SK-N-SH treated with all-trans-retinoic acid at 6 μM for 48 hours (cell line): ENCODE results near the gene DCTN3.

Experiments
- ATAC-seq: fragments of 200-7000 bp; cut with Tn5 transposase; 3 replicates; pipeline ENCODE4 v1.9.1; 2020; ENCODE audit warnings: mild to moderate bottlenecking, moderate library complexity
- ARNTL ChIP-seq: fragments of 450-650 bp; formaldehyde crosslinking; IDR thresholded peaks from 2 replicates; pipeline ENCODE4 v1.5.0; 2020; ENCODE audit warnings: low read depth, mild to moderate bottlenecking, moderate library complexity, borderline replicate concordance
- BACH2 ChIP-seq: fragments of 250-450 bp; sonication (Bioruptor Pico); IDR thresholded peaks from 2 replicates; pipeline ENCODE4 v1.9.0; 2021; ENCODE audit warnings: mild to moderate bottlenecking, borderline replicate concordance
- CSDC2 ChIP-seq: fragments of 250-450 bp; sonication (Bioruptor Pico); IDR thresholded peaks from 2 replicates; pipeline ENCODE4 v1.5.0; 2020; ENCODE audit warnings: mild to moderate bottlenecking, moderate library complexity
- ESRRG ChIP-seq: fragments of 250-450 bp; sonication (Bioruptor Pico); IDR thresholded peaks from 2 replicates; pipeline ENCODE4 v1.6.1; 2021; ENCODE audit warnings: mild to moderate bottlenecking
- GLIS3 ChIP-seq: fragments of 250-450 bp; sonication (Bioruptor Pico); IDR thresholded peaks from 2 replicates; pipeline ENCODE4 v1.5.0; 2020; ENCODE audit warnings: mild to moderate bottlenecking, moderate library complexity
- ISL1 ChIP-seq: fragments of 250-450 bp; sonication (Bioruptor Pico); IDR thresholded peaks from 2 replicates; pipeline ENCODE4 v2.1.2; 2022; ENCODE audit warnings: mild to moderate bottlenecking, moderate library complexity
- OSR1 ChIP-seq: fragments of 250-450 bp; sonication (Bioruptor Pico); IDR thresholded peaks from 2 replicates; pipeline ENCODE4 v1.8.0; 2022; ENCODE audit warnings: moderate library complexity, mild to moderate bottlenecking, inconsistent platforms
- RARB ChIP-seq: fragments of 250-450 bp; sonication (Bioruptor Pico); IDR thresholded peaks from 2 replicates; pipeline ENCODE4 v1.8.0; 2021; ENCODE audit warnings: mild to moderate bottlenecking, moderate library complexity
- TCF4 ChIP-seq: fragments of 250-450 bp; sonication (Bioruptor Pico); IDR thresholded peaks from 2 replicates; pipeline ENCODE4 v1.8.0; 2021; ENCODE audit warnings: mild to moderate bottlenecking, moderate library complexity, borderline replicate concordance
- TOX ChIP-seq: fragments of 250-450 bp; sonication (Bioruptor Pico); IDR thresholded peaks from 2 replicates; pipeline ENCODE4 v1.8.0; 2021; ENCODE audit warnings: mild to moderate bottlenecking, moderate library complexity, borderline replicate concordance
- ZC3H10 ChIP-seq: fragments of 250-450 bp; sonication (Bioruptor Pico); IDR thresholded peaks from 2 replicates; pipeline ENCODE4 v1.5.1; 2021; ENCODE audit warnings: mild to moderate bottlenecking, moderate library complexity
- ZFP3 ChIP-seq: fragments of 250-450 bp; sonication (Bioruptor Pico); IDR thresholded peaks from 2 replicates; pipeline ENCODE4 v1.5.0; 2020; ENCODE audit warnings: mild to moderate bottlenecking, moderate library complexity
- ZFP30 ChIP-seq: fragments of 450-650 bp; formaldehyde crosslinking; IDR thresholded peaks from 2 replicates; pipeline ENCODE4 v1.5.0; 2022; ENCODE audit warnings: mild to moderate bottlenecking, moderate library complexity
- ZNF565 ChIP-seq: fragments of 450-650 bp; formaldehyde crosslinking; conservative IDR thresholded peaks from 2 replicates; pipeline ENCODE4 v1.5.0; 2020; ENCODE audit warnings: low read depth, mild to moderate bottlenecking, moderate library complexity
- ZNF70 ChIP-seq: fragments of 450-650 bp; formaldehyde crosslinking; IDR thresholded peaks from 2 replicates; pipeline ENCODE4 v1.5.0; 2020; ENCODE audit warnings: mild to moderate bottlenecking, moderate library complexity
- TF ChIP-seq, protein P1 (sequence below): fragments of 250-450 bp; sonication (Bioruptor Pico); IDR thresholded peaks from 2 replicates; pipeline ENCODE4 v1.8.0; 2020; ENCODE audit warnings: mild to moderate bottlenecking, moderate library complexity, borderline replicate concordance
- TF ChIP-seq, protein P2 (sequence below): fragments of 250-450 bp; sonication (Bioruptor Pico); IDR thresholded peaks from 2 replicates; pipeline ENCODE4 v1.8.0; 2021; ENCODE audit warnings: low read depth, mild to moderate bottlenecking, moderate library complexity, borderline replicate concordance
- TF ChIP-seq, protein P3 (sequence below): fragments of 250-450 bp; sonication (Bioruptor Pico); IDR thresholded peaks from 2 replicates; pipeline ENCODE4 v1.5.0; 2020; ENCODE audit warnings: mild to moderate bottlenecking, moderate library complexity

The DCTN3 gene

DNA sequence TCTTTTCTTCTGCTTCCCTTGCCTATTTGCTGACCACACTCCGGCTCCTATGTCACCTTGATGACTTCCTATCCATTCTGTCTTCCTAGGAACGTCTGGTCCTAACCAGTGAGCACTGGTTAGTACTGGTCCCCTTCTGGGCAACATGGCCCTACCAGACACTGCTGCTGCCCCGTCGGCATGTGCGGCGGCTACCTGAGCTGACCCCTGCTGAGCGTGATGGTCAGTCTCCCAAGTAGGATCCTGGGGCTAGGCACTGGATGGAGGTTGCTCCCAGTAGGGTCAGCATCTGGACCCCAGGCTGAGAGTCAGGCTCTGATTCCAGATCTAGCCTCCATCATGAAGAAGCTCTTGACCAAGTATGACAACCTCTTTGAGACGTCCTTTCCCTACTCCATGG lies 28.4 kb upstream of the DCTN3 start (continued):
- TF ChIP-seq ISL1 (CRISPR knock-in tag): no peak
- TF ChIP-seq TCF4 (CRISPR knock-in tag): no peak
- no peak for TF ChIP-seq ZNF70
- no peak for TF ChIP-seq ARNTL (CRISPR knock-in tag)

- TF ChIP-seq TCF4 (CRISPR knock-in tag) (no peak), ZFP3 (CRISPR knock-in tag) (no peak), ZFP30 (CRISPR knock-in tag) (no peak)
- TF ChIP-seq, protein P1, sequence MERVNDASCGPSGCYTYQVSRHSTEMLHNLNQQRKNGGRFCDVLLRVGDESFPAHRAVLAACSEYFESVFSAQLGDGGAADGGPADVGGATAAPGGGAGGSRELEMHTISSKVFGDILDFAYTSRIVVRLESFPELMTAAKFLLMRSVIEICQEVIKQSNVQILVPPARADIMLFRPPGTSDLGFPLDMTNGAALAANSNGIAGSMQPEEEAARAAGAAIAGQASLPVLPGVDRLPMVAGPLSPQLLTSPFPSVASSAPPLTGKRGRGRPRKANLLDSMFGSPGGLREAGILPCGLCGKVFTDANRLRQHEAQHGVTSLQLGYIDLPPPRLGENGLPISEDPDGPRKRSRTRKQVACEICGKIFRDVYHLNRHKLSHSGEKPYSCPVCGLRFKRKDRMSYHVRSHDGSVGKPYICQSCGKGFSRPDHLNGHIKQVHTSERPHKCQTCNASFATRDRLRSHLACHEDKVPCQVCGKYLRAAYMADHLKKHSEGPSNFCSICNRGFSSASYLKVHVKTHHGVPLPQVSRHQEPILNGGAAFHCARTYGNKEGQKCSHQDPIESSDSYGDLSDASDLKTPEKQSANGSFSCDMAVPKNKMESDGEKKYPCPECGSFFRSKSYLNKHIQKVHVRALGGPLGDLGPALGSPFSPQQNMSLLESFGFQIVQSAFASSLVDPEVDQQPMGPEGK (CRISPR knock-in tag): no peak
- TF ChIP-seq, protein P2, sequence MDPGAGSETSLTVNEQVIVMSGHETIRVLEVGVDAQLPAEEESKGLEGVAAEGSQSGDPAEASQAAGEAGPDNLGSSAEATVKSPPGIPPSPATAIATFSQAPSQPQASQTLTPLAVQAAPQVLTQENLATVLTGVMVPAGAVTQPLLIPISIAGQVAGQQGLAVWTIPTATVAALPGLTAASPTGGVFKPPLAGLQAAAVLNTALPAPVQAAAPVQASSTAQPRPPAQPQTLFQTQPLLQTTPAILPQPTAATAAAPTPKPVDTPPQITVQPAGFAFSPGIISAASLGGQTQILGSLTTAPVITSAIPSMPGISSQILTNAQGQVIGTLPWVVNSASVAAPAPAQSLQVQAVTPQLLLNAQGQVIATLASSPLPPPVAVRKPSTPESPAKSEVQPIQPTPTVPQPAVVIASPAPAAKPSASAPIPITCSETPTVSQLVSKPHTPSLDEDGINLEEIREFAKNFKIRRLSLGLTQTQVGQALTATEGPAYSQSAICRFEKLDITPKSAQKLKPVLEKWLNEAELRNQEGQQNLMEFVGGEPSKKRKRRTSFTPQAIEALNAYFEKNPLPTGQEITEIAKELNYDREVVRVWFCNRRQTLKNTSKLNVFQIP (CRISPR knock-in tag): no peak
- ATAC-seq: no peak
Measured at GRCh38 chr9:34647651-34648050, 27.4 kb upstream of the DCTN3 start.

DNA sequence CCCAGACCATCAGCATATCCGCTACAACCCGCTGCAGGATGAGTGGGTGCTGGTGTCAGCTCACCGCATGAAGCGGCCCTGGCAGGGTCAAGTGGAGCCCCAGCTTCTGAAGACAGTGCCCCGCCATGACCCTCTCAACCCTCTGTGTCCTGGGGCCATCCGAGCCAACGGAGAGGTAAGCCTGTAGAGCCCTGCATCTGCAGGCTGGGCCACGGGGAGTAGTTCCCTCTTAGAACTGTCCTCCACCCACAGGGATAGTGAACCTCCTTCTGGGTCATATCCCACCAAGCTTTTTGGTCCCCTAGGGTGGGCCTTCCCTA lies 26.7 kb upstream of the DCTN3 start:
- peak; percentile 43 for ATAC-seq
- TF ChIP-seq ZNF70 (no peak), GLIS3 (CRISPR knock-in tag) (no peak), RARB (CRISPR knock-in tag) (no peak), BACH2 (no peak), ZC3H10 (CRISPR knock-in tag) (no peak)

DNA sequence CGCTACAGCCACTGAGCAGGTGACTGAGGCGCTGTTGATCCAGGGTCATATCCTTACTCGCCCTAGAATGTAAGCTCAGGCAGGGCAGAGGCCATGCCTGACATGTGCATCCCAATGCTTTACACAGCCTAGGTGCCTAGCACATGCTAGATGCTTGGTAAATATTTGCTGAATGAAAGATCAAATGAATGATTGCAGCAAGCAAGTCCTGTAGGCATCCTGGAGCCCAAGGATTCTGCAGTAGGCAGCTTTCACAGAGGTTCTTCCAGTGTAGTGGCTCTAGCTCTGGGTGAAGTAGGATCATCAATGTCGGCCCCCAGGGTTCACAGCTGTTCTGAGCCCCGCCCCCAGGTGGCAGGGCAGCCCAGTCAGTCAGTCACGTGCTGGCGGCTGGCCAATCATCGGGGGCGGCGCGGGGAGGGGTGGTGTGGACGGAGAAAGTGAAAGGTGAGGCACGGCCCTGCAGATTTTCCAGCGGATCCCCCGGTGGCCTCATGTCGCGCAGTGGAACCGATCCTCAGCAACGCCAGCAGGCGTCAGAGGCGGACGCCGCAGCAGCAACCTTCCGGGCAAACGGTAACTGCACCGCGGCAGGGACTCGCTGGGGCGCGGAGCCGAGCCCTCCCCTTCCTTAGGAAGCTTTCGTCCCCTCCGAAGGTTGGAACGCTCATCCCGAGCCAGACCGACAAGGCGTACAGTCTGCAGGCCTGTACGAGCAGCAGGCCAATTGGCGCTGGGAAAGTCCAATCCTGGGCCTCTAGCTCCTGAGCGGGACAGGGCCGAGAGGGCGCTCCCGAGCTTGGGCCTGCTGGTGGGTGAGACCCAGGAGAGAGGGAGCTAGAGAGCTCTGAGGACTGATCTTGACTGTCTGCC lies 26.2 kb upstream of the DCTN3 start, which contains the start of gene GALT:
TSS of gene GALT (plus strand) at position 465 of the 873 bp plus-strand sequence. CDS start at position 495, 30 bp downstream.
- no peak for TF ChIP-seq ZNF565 (CRISPR knock-in tag)
- TF ChIP-seq ARNTL (CRISPR knock-in tag): no peak
- TF ChIP-seq, protein P3, sequence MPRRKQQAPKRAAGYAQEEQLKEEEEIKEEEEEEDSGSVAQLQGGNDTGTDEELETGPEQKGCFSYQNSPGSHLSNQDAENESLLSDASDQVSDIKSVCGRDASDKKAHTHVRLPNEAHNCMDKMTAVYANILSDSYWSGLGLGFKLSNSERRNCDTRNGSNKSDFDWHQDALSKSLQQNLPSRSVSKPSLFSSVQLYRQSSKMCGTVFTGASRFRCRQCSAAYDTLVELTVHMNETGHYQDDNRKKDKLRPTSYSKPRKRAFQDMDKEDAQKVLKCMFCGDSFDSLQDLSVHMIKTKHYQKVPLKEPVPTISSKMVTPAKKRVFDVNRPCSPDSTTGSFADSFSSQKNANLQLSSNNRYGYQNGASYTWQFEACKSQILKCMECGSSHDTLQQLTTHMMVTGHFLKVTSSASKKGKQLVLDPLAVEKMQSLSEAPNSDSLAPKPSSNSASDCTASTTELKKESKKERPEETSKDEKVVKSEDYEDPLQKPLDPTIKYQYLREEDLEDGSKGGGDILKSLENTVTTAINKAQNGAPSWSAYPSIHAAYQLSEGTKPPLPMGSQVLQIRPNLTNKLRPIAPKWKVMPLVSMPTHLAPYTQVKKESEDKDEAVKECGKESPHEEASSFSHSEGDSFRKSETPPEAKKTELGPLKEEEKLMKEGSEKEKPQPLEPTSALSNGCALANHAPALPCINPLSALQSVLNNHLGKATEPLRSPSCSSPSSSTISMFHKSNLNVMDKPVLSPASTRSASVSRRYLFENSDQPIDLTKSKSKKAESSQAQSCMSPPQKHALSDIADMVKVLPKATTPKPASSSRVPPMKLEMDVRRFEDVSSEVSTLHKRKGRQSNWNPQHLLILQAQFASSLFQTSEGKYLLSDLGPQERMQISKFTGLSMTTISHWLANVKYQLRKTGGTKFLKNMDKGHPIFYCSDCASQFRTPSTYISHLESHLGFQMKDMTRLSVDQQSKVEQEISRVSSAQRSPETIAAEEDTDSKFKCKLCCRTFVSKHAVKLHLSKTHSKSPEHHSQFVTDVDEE (CRISPR knock-in tag): 0 out of 2 replicates have a peak, but pooled peaks have one; percentile 52
- no peak for TF ChIP-seq ZFP30 (CRISPR knock-in tag)
- no peak for TF ChIP-seq CSDC2
- peak; percentile 70 for TF ChIP-seq ZFP3 (CRISPR knock-in tag)
- TF ChIP-seq GLIS3 (CRISPR knock-in tag): no peak
- no peak for TF ChIP-seq TOX (CRISPR knock-in tag)
- peak; percentile 93 for ATAC-seq

DNA sequence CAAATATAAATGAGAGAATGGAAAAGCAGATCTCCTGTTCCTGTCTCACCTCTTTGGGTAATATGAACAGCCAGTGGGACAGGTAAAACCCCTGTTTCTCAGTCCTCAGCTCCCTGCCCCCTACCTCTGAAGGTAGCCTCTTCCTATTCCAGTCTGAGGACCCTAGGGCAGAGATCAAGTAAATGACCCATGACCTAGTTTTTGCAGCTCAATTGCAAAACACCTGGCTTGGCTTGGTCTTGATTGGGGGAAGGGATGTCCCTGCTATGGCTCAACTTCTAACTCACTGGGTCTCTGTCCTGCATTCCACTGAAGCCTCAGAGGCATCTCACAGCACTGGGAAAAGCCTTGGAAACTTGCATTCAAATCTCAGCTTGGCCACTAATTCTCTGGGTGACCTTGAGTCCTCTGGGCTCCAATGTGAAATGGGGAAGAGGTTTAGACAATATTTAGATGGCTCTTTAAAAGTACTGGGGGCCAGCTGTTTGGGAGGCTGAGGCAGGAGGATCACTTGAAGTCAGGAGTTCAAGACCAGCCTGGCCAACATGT lies 24.5 kb upstream of the DCTN3 start:
- ATAC-seq: no peak
- TF ChIP-seq OSR1 (CRISPR knock-in tag) (no peak), GLIS3 (CRISPR knock-in tag) (no peak), ZNF565 (CRISPR knock-in tag) (no peak), ISL1 (CRISPR knock-in tag) (no peak), RARB (CRISPR knock-in tag) (no peak), ESRRG (CRISPR knock-in tag) (no peak)
- TF ChIP-seq, protein P1 (CRISPR knock-in tag): no peak
